ENCODE measurements around the gene ABCA3.

GRCh38 chr16:2295056-2295798, 45.3 kb downstream of the ABCA3 start:
- no peak for TF ChIP-seq SIN3A (IDR thresholded peaks at IDR 0.05; ENCODE audit: borderline replicate concordance, insufficient read depth, low read length)
- TF ChIP-seq REST (IDR thresholded peaks at IDR 0.05; ENCODE audit: insufficient read depth in 1 of 2, low read depth in 2 of 2, low read length in 2 of 2) = no peak
- TF ChIP-seq POLR2AphosphoS5 (IDR thresholded peaks at IDR 0.05; ENCODE audit: low read depth, low read length) = no peak
- TF ChIP-seq TAF1 (IDR thresholded peaks at IDR 0.05; ENCODE audit: borderline replicate concordance, insufficient read depth, low read length) = no peak
